Measurements from ENCODE around the gene CDH20. TPM values are rescaled to one million over a fixed set of nuclear protein-coding genes. Genes with fewer than 3 reads are reported as not detected.
"Not testable (repeated sequence)": the region's sequence is repeated elsewhere in the genome, so short reads cannot be mapped to it uniquely, and the experiment has no call there.

Gene CDH20
- polyA plus RNA-seq, 1 experiment: 0.02 TPM

GRCh38 chr18:61360404-61361383 is 27.5 kb downstream of the CDH20 start:
- no peaks in the 10 kb centered on the region for H3K27me3 ChIP-seq (ENCODE audit: control insufficient read depth, insufficient read depth, low read length)
- DNase-seq (ENCODE audit: low read depth): no peak
- H3K4me3 ChIP-seq (ENCODE audit: low read depth, low read length): no peak overlapping the region
- ChIA-PET CTCF (no interaction called here), POLR2A (no interaction called here)
- no peaks in the 10 kb centered on the region for H3K36me3 ChIP-seq (ENCODE audit: control insufficient read depth, insufficient read depth, low read length)
- TF ChIP-seq, protein P1, sequence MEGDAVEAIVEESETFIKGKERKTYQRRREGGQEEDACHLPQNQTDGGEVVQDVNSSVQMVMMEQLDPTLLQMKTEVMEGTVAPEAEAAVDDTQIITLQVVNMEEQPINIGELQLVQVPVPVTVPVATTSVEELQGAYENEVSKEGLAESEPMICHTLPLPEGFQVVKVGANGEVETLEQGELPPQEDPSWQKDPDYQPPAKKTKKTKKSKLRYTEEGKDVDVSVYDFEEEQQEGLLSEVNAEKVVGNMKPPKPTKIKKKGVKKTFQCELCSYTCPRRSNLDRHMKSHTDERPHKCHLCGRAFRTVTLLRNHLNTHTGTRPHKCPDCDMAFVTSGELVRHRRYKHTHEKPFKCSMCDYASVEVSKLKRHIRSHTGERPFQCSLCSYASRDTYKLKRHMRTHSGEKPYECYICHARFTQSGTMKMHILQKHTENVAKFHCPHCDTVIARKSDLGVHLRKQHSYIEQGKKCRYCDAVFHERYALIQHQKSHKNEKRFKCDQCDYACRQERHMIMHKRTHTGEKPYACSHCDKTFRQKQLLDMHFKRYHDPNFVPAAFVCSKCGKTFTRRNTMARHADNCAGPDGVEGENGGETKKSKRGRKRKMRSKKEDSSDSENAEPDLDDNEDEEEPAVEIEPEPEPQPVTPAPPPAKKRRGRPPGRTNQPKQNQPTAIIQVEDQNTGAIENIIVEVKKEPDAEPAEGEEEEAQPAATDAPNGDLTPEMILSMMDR (IDR thresholded peaks at IDR 0.05; ENCODE audit: insufficient read depth, low read depth, low read length): no peak

DNA sequence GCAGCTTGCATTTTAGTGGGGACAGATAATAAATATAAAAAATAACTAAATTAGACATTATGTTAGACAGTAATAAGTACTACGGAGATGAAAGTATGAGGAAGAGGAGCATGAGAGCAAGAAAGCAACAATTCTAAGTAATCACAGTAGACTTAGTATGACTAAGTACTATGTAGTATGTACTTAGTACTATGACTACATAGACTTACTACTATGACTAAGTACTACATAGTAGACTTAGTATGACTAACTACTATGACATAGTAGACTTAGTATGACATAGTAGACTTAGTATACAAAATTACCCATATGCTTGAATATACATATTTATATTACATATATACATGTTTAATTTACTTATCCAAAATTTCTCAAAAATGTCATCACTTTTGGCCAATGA is 29.3 kb downstream of the CDH20 start:
- DNase-seq (ENCODE audit: low read depth): no peak
- Histone ChIP-seq H3K36me3 (ENCODE audit: control insufficient read depth, insufficient read depth, low read length) (no peaks in the 10 kb centered on the region), H3K27me3 (ENCODE audit: control insufficient read depth, insufficient read depth, low read length) (no peaks in the 10 kb centered on the region), H3K4me3 (ENCODE audit: low read depth, low read length) (no peak overlapping the region)
- ChIA-PET POLR2A (no interaction called here), CTCF (no interaction called here)
- TF ChIP-seq, protein P1 (IDR thresholded peaks at IDR 0.05; ENCODE audit: insufficient read depth, low read depth, low read length): no peak

DNA sequence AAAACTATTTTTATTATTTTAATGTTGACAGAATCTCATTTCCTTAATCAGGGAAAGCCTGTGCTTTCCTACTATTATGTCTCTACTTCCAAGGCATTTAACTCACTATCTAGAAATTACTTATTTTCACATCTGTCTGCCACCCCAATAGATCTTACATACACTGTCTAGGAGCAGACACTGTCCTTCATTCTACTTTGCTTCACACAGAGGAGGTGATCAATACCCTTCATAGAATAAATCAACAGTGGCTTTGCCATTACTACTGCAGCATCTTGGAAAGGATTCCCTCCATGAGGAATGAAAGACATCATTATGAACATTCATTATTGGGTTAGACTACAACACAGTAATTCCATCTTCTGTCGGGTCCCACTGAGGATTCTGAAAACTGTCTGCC is 31.7 kb downstream of the CDH20 start:
- Histone ChIP-seq H3K4me3 (ENCODE audit: low read depth, low read length) (no peak overlapping the region), H3K36me3 (ENCODE audit: control insufficient read depth, insufficient read depth, low read length) (no peaks in the 10 kb centered on the region), H3K27me3 (ENCODE audit: control insufficient read depth, insufficient read depth, low read length) (no peaks in the 10 kb centered on the region)
- TF ChIP-seq, protein P1 (IDR thresholded peaks at IDR 0.05; ENCODE audit: insufficient read depth, low read depth, low read length): no peak
- POLR2A ChIA-PET: no interaction called here
- no peak for DNase-seq (ENCODE audit: low read depth)
- CTCF ChIA-PET: interaction anchor here (1.0 to 1.1 kb wide), 2 partner anchors 13 to 42 kb away, joined by 3 read pairs; no protein-coding TSS in a partner anchor

GRCh38 chr18:61368001-61368400 is 34.8 kb downstream of the CDH20 start:
- no peaks in the 10 kb centered on the region for H3K36me3 ChIP-seq (ENCODE audit: control insufficient read depth, insufficient read depth, low read length)
- CTCF ChIA-PET: no interaction called here
- H3K27me3 ChIP-seq (ENCODE audit: control insufficient read depth, insufficient read depth, low read length): no peaks in the 10 kb centered on the region
- H3K4me3 ChIP-seq (ENCODE audit: low read depth, low read length): no peak overlapping the region
- no peak for DNase-seq (ENCODE audit: low read depth)
- POLR2A ChIA-PET: no interaction called here
- TF ChIP-seq, protein P1 (IDR thresholded peaks at IDR 0.05; ENCODE audit: insufficient read depth, low read depth, low read length): no peak

DNA sequence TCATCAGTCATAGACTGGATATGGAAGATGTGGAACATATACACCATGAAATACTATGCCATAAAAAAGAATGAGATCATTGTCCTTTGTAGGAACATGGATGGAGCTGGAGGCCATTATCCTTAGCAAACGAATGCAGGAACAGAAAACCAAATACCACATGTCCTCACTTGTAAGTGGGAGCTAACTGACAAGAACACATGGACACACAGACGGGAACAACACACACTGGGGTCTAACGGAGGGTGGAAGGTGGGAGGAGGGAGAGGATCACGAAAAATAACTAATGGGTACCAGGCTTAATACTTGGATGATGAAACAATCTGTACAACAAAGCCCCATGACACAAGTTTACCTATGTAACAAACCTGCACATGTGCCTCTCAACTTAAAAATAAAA is 36.4 kb downstream of the CDH20 start:
- DNase-seq (ENCODE audit: low read depth); CTCF ChIA-PET; H3K27me3 ChIP-seq (ENCODE audit: control insufficient read depth, insufficient read depth, low read length); POLR2A ChIA-PET; H3K4me3 ChIP-seq (ENCODE audit: low read depth, low read length); H3K36me3 ChIP-seq (ENCODE audit: control insufficient read depth, insufficient read depth, low read length): not testable (repeated sequence)
